Amygdala (tissue), 56 donors: ENCODE measurements around the gene RNPEP.
"Not testable (repeated sequence)": the region's sequence is repeated elsewhere in the genome, so short reads cannot be mapped to it uniquely, and the experiment has no call there.

Source experiments
- DNase-seq, 56 donors: peaks; one replicate each; lab custom pipeline; 2025; lab: John Stamatoyannopoulos, UW

The RNPEP gene

DNA sequence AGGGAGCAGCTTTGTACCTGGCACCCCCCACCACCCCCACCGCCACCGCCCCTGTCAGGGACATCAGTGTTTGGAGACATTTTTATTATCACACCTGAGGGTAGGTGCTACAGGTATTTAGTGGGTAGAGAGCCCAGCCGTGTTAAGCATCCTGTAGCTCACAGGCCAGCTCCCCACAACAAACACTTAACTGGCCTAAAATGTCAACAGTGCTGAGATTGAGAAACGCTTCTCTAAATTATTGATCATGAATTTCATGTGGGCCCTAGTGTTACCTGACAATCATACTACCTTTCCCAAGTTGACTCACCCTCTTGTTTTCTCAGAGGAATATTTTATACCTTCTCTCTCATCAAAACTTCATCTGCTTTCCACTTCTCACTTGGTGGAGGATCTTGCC is 49.3 kb downstream of the RNPEP start:
- no peak for DNase-seq

DNA sequence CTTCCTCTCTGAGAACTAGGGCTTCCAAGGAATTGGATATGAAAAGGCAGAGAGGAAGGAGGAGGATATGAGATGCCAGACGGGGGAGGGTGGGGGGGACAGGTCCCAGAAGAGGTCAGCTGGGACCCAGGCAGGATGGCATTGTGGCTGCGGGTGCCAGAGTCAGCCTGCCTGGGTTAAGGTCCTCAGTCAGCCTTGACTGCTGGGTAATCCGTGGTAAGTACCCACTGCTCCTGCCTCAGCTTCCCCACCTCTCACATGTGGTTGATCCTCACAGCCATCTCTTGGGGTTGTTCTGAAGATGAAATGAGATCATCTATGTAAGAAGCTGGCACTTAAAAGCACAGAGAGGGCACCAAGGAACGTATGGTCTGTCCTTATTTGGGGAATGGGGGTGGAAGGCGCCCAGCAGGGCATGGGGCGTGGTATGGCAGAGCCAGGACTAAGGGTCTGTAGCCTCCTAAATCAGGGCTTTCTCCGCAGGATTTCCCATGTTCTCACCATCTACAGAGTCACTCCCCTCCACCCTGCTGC is 51.8 kb downstream of the RNPEP start:
- DNase-seq: no peak

DNA sequence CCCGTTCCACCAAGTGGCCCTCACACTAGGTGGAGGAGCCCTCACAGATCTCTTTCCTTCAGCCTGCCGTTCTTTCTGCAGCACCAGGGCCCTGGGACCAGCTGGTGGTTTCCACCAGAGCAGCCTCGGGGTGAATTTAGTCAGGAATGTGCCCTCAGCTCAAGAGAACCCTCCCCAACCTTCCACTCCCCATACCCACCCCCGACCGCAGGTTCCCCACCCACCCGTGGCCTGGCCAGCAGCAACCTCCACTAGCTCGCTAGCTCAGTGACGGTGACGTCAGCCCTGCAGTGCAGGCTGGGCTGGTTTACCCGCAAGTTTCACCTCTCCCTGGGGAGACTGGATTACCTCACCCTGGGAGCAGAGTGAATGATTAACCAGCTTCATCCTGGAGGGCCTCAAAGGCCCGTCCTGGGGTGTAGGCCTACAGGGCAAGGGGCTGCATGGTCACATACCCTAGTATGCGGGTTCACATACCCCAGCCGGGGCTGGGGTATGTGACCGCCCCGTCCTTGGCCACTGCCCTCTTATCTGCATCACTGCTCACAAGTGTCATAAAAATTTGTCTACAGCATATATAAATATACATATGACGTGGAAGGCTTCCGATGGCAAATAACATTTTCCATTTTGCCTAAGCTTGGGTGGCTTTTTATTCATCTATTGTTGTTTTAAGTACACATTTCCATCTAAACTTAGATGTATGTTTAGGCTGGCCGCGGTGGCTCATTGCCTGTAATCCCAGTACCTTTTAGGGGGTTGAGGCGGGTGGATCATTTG is 52.4 kb downstream of the RNPEP start:
- no peak for DNase-seq

DNA sequence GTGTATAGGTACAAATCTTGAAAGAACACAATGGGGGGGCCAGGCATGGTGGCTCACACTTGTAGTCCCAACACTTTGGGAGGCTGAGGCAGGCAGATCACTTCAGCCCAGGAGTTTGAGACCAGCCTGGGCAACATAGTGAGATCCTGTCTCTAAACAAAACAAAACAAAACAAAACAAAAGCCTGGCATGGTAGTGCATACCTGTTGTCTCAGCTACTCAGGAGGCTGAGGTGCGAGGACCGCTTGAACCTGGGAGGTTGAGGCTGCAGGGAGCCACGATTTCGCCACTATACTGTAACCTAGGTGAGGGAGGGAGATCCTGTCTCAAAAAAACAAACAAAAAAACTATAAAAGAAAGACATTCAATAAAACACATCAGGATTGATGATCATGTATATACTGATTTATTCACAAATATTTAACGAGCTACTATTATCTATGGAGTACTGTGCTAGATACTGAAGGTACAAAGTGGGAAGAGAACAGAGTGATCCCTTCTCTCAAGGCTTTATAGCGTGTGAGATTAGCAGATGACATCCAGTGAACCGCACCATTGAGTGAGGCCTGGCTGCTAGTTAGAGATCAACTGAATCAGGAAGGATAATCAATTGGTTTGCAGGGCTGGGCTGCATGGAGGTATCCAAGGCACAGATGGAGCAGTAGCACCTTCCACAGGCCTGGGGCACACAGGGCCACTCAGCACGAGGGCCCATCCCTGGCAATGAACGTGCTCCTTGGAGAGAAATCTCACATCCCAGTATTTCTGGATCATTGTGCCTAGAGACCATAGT is 54.3 kb downstream of the RNPEP start:
- DNase-seq: no peak

DNA sequence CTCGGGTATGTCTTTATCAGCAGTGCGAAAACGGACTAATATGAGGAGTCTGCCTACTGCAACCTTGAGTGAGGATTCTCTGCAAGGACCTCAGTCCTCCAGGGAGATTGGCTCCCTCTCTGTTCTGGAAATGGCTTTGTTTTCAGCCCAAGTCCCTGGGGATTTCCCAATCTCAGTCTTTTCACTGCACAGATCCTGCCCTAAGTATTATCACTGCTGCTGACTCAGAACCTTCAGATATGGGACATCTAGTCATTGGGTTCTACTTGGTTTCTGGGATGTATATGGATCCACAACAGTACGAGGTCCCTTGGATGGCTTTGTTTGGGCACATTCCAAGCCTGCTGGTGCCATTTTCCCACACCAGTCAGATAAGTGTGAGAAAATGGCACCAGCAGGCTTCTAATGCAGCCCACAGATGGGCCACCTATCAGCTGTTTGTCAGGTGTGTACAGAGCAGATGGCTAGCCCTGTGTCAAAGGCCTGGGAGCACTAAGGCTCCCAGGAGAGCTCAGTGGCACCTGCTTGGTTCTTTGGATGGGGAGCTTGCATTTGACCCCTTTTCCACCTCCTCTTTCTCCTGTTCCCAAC is 55.4 kb downstream of the RNPEP start:
- DNase-seq: no peak

DNA sequence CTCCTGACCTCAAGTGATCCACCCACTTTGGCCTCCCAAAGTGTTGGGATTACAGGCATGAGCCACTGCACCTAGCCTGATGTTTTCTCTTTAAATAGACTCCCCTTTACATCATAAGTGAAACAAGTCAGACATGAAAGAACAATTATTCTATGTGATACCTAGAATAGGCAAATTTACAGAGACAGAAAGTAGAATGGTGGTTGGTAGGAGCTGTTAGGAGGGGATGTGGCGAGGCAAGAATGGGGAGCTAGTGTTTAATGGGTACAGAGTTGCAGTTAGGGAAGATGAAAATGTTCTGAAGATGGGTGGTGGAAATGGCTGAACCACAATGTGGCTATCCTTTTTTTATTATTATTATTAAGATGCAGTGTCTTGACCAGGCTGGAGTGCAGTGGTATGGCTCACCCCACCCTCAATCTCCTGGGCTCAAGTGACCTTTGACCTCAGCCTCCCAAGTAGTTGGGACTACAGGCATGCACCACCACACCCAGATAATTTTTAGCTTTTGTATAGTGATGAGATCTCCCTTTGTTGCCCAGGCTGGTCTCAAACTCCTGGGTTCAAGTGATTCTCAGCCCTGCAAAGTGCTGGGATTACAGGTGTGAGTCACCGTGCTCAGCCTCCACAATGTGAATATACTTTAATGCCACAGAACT is 56.4 kb downstream of the RNPEP start:
- DNase-seq: no peak

DNA sequence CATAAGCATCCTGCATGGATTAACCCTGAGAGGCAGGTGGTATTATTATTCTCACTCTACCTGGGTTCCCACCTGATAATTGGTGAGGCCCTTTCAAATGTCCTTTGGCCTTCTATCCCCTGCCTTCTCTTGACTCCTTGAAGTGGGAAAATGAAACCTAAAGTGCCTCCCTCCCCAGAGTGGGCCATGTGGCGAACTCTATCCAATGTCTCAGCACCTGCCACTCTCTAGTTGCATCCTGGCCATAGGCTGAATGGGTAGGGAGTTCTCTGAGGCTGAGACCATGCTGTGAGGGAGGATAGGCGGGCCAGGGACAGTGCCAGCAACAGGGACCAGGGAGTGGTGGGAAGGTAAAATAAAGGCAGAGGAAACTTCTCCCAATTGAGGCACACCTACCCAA is 63.3 kb downstream of the RNPEP start:
- DNase-seq: no peak

DNA sequence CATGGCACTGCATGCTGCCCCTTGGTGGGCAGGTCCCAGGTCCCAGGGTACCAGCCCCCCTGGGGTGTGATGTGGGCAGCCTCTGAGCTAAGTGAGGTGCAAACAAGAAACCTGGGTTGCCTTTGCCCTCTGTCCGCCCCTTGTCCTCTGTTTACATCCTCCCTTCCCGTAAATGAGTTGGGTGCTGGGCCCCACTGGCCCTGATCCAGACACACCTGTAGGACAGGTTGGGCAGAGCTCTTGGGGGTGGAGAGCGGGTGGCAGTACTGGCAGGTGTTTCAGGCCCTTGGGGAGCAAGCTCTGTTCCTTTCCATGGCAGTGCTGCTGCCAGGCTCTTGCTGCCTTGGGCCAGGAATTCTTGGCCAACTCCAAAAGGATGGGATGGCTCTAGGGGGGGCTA is 63.8 kb downstream of the RNPEP start:
- no peak for DNase-seq

DNA sequence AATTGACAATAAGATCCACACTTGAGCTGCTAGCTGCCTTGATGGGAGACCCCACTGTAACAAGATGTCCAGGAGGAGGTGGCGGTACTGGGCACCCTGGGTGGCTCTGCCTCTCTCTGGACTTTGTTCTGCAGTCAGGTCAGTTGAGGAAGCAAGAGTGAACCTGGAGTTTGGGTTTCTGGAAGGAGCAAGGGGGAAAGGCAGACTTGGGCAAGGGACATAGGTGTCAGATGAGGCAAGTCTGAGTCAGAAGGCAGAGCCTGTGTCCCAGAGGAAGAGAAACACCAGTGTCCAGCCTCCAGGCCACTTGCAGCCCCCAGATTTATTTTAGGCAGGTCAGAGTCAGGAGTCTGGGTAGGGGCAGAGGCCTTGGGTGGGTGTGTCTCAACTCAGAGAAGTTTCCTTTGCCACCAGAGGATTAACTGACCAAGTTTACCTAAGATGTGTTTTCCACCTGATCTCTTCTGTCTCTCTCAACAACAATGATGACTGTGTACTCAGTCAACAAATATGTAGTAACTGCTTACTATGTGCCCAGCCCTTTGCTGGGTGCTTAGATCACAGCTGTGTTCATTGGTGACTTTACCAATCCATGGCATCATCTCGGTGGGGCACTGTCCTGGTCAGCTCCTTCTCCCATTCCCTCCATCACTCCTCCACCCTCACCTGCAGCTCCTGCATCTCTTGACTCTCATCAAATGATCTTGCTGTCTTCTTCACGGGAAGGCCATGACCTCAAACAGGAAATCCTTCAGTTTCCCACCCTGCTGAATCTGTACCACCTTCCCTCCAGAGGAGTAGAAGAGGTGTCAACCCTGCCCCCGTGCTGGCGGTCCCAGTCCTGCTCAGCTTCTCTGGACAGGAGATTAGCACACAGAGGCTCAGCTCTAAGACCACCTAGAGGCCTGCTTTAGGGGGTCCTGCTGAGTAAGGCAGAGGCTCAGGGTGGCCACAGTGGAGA is 64.6 kb downstream of the RNPEP start:
- no peak for DNase-seq

DNA sequence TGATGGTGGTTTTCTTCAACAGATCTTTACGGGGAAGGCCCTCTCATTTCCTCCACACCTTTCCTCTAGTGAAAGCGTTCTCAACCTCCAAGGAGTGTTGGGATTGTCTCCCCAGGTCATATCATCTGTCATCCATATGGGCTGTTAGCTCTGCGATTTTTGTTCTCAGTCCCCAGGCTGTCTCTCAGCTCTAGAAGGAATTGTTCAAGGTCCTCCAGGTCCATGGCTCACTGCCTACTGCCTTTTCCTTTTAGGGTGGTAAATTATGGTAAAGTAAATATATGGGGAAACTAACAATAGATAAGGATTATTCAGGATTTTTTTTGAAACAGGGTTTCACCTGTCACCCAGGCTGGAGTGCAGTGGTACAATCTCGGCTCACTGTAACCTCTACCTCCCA is 65.5 kb downstream of the RNPEP start:
- no peak for DNase-seq

DNA sequence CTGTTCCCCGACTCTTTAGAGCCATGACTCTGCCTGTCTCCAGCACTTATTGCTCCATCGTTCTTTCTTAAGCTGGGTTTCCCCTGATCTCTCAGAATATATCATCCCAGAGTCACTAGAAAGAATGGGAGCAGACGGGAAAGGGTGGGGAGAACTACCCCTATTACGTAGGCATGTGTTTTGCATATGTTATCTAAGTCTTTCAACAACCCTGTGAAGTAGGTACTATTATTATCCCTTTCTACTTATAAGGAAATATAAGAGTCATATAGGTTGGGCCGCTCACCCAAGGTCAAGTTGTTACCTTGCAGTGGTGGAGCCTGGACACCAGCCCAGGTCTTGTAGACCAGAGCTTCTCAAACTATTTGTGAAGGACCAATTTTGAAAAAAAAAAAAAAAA is 66.7 kb downstream of the RNPEP start:
- no peak for DNase-seq

DNA sequence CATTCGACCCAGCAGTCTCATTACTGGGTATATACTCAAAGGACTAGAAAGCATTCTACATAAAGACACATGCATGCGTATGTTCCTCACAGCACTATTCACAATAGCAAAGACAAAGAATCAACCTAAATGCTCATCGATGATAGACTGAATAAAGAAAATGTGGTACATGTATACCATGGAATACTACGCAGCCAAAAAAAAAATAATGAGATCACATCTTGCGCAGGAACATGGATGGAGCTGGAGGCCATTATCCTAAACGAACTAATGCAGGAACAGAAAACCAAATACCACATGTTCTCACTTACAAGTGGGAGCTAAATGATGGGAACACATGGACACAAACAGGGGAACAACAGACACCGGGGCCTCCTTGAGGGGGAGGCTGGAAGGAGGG is 71.6 kb downstream of the RNPEP start:
- no peak for DNase-seq

DNA sequence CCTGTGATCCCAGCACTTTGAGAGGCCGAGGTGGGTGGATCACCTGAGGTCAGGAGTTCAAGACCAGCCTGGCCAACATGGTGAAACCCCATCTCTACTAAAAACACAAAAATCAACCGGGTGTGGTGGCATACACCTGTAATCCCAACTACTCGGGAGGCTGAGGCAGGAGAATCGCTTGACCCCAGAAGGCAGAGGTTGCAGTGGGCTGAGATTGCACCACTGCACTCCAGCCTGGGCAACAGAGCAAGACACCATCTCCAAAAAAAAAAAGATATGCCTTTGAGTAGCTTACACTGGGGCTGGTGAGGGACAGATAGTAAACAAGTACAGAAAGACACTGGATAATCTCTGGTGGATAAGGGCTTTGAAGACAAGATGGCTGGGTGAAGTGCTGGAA is 72.2 kb downstream of the RNPEP start:
- not testable (repeated sequence) for DNase-seq
